Left ventricle myocardium inferior (tissue), 1 donor: ENCODE results near the gene DNAJC19. TPM values are rescaled to one million over a fixed set of nuclear protein-coding genes. Genes with fewer than 3 reads are reported as not detected.

Experiments
- DNase-seq: peaks from one replicate; pipeline ENCODE4 v3.0.0-alpha.2; 2020
- H3K27ac ChIP-seq: fragments of 200-600 bp; replicated peaks from 2 replicates; pipeline ENCODE4 v1.8.0; 2021
- H3K27me3 ChIP-seq: fragments of 200-600 bp; 2 replicates; pipeline ENCODE4 v1.8.0; 2021; ENCODE audit warnings: low read depth
- H3K36me3 ChIP-seq: fragments of 200-600 bp; 2 replicates; pipeline ENCODE4 v1.8.0; 2021
- H3K4me1 ChIP-seq: fragments of 200-600 bp; 2 replicates; pipeline ENCODE4 v1.8.0; 2021
- H3K4me3 ChIP-seq: fragments of 200-600 bp; 2 replicates; pipeline ENCODE4 v1.8.0; 2021; ENCODE audit warnings: mild to moderate bottlenecking, moderate library complexity
- H3K9me3 ChIP-seq: fragments of 200-600 bp; replicated peaks from 2 replicates; pipeline ENCODE4 v1.8.0; 2021
- intact Hi-C: fragments of 100-400 bp; cut with micrococcal nuclease; formaldehyde crosslinking; loops from one replicate; pipeline ENCODE4 v1.11.0; 2022
- total RNA-seq: library from RNA; stranded (reverse); fragmentation: NEBNext Ultra II Directional; extraction: Animal tissue kit (Norgen Biotek cat#: 25700); gene quantifications from one replicate; pipeline ENCODE4 v1.2.1, GENCODE V29; 2021
- TF ChIP-seq, protein P1 (sequence below): fragments of 200-600 bp; IDR thresholded peaks from 2 replicates; pipeline ENCODE4 v1.8.0; 2021; ENCODE audit warnings: antibody characterized with exemption, mild to moderate bottlenecking, borderline replicate concordance
- donor health status: DM: no; HTN: yes; CAD: no; lungs with severe emphysema.

Gene DNAJC19
- total RNA-seq, 1 donor from 2014 or later, result 119 TPM

GRCh38 chr3:180961552-180961951 lies 28.0 kb downstream of the DNAJC19 start:
- TF ChIP-seq, protein P1, sequence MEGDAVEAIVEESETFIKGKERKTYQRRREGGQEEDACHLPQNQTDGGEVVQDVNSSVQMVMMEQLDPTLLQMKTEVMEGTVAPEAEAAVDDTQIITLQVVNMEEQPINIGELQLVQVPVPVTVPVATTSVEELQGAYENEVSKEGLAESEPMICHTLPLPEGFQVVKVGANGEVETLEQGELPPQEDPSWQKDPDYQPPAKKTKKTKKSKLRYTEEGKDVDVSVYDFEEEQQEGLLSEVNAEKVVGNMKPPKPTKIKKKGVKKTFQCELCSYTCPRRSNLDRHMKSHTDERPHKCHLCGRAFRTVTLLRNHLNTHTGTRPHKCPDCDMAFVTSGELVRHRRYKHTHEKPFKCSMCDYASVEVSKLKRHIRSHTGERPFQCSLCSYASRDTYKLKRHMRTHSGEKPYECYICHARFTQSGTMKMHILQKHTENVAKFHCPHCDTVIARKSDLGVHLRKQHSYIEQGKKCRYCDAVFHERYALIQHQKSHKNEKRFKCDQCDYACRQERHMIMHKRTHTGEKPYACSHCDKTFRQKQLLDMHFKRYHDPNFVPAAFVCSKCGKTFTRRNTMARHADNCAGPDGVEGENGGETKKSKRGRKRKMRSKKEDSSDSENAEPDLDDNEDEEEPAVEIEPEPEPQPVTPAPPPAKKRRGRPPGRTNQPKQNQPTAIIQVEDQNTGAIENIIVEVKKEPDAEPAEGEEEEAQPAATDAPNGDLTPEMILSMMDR, result no peak
- peaks cover 81% of the 10 kb centered on the region for H3K36me3 ChIP-seq
- H3K9me3 ChIP-seq, result no peaks in the 10 kb centered on the region
- no peak overlapping the region for H3K4me3 ChIP-seq
- H3K4me1 ChIP-seq, result peaks cover 17% of the 10 kb centered on the region
- intact Hi-C loops, result no loop called here
- no peak for DNase-seq
- H3K27me3 ChIP-seq, result no peaks in the 10 kb centered on the region
- H3K27ac ChIP-seq, result no peak overlapping the region

GRCh38 chr3:180961087-180961486 lies 28.4 kb downstream of the DNAJC19 start:
- no peak for DNase-seq
- H3K36me3 ChIP-seq, result peaks cover 85% of the 10 kb centered on the region
- intact Hi-C loops, result no loop called here
- no peaks in the 10 kb centered on the region for H3K9me3 ChIP-seq
- no peak overlapping the region for H3K4me3 ChIP-seq
- no peak overlapping the region for H3K27ac ChIP-seq
- peaks cover 17% of the 10 kb centered on the region for H3K4me1 ChIP-seq
- TF ChIP-seq, protein P1, result no peak
- no peaks in the 10 kb centered on the region for H3K27me3 ChIP-seq

DNA sequence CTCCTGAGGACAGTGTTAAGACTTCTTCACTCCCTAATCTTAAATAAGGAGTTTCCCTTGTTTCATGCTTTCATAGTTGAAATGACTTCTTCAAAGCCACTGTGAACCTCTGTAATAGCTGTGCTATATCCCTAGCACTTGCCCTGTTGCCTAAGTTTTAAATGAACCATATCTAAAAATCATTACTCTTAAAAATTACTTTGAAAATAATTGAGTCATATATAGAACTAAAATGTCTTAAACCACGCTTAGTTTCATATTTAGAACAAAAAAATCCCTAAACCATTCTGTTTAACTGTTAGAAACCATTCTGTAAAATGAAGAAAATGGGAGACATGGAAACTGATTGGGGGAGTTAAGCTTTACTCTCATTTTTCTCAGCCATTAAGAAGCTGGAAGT lies 29.8 kb downstream of the DNAJC19 start:
- H3K27me3 ChIP-seq, result no peaks in the 10 kb centered on the region
- H3K4me1 ChIP-seq, result peaks cover 22% of the 10 kb centered on the region
- H3K36me3 ChIP-seq, result peaks cover 91% of the 10 kb centered on the region
- no peak for DNase-seq
- intact Hi-C loops, result no loop called here
- no peak overlapping the region for H3K27ac ChIP-seq
- TF ChIP-seq, protein P1, result no peak
- no peaks in the 10 kb centered on the region for H3K9me3 ChIP-seq
- H3K4me3 ChIP-seq, result no peak overlapping the region

GRCh38 chr3:180947761-180948390 lies 41.7 kb downstream of the DNAJC19 start:
- TF ChIP-seq, protein P1, result no peak
- H3K4me3 ChIP-seq, result no peak overlapping the region
- intact Hi-C loops, result no loop called here
- no peaks in the 10 kb centered on the region for H3K27me3 ChIP-seq
- H3K4me1 ChIP-seq, result no peaks in the 10 kb centered on the region
- no peak overlapping the region for H3K27ac ChIP-seq
- H3K36me3 ChIP-seq, result peaks cover 70% of the 10 kb centered on the region
- no peaks in the 10 kb centered on the region for H3K9me3 ChIP-seq
- DNase-seq, result no peak

- intact Hi-C loops, result no loop called here
- Histone ChIP-seq H3K4me3 (no peak overlapping the region), H3K4me1 (peaks cover 14% of the 10 kb centered on the region), H3K9me3 (no peaks in the 10 kb centered on the region), H3K27ac (no peak overlapping the region), H3K36me3 (peaks cover 38% of the 10 kb centered on the region), H3K27me3 (no peaks in the 10 kb centered on the region)
- TF ChIP-seq, protein P1, result no peak
- no peak for DNase-seq
Measured at GRCh38 chr3:180940826-180941225, 48.7 kb downstream of the DNAJC19 start.

DNA sequence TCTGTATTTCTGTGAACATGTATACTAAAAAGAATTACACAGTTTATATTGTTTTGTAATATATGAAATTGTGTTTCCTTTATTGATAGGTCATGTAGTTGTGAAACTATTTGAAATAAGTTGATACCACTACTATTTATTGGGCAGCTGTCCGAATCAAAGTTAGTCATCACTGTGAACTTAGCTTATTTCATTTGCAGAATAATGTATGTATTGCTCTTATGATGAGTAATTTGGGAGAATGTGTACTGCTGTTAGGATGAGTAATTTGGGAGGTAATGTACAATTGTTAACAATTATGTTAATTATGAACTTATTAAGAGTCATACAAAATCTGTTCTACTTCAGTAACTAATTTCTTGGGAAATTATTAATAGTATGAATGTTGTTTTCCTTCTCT lies 54.9 kb downstream of the DNAJC19 start:
- TF ChIP-seq, protein P1, result no peak
- intact Hi-C loops, result no loop called here
- H3K9me3 ChIP-seq, result no peaks in the 10 kb centered on the region
- peaks cover 20% of the 10 kb centered on the region for H3K36me3 ChIP-seq
- DNase-seq, result no peak
- peaks cover 53% of the 10 kb centered on the region for H3K4me1 ChIP-seq
- H3K27ac ChIP-seq, result no peak overlapping the region
- no peak overlapping the region for H3K4me3 ChIP-seq
- no peaks in the 10 kb centered on the region for H3K27me3 ChIP-seq
